Tibial nerve (tissue), 4 donors: ENCODE measurements around the gene ZNF385B.

Source experiments
- CTCF ChIP-seq, 5 experiments: fragments of 200-600 bp in 3 of 5; fragments of 450-650 bp in 2 of 5; sonication (generic) in 3 of 5; IDR thresholded peaks; one replicate each; pipeline ENCODE4 v1.5.1; 2016 to 2019; ENCODE audit warnings: antibody characterized with exemption in 5 of 5, mild to moderate bottlenecking in 3 of 5, moderate library complexity in 2 of 5
- EP300 ChIP-seq, 2 donors: sonication (generic); formaldehyde crosslinking; IDR thresholded peaks; one replicate each; pipeline ENCODE4 v1.6.1; 2017; ENCODE audit warnings: antibody characterized with exemption in 2 of 2, mild to moderate bottlenecking in 1 of 2
- POLR2A ChIP-seq, 2 donors: fragments of 450-650 bp; IDR thresholded peaks; one replicate each; pipeline ENCODE4 v1.6.1; 2017; ENCODE audit warnings: antibody characterized with exemption in 2 of 2, mild to moderate bottlenecking in 2 of 2, moderate library complexity in 2 of 2

GRCh38 chr2:179613299-179613651 is 248.1 kb downstream of the ZNF385B start:
- TF ChIP-seq CTCF (IDR thresholded peaks at IDR 0.05), result no peak
- no peak for TF ChIP-seq POLR2A (IDR thresholded peaks at IDR 0.05)
- no peak for TF ChIP-seq EP300 (IDR thresholded peaks at IDR 0.05)
